Activated CD4-positive, CD25-positive, alpha-beta regulatory T cell (primary cell): ENCODE data around the gene COL28A1.
"Not testable (repeated sequence)": the region's sequence is repeated elsewhere in the genome, so short reads cannot be mapped to it uniquely, and the experiment has no call there.

Experiments
- DNase-seq, 4 experiments: peaks; one replicate each; lab custom pipeline; 2025; lab: John Stamatoyannopoulos, UW

The COL28A1 gene

DNA sequence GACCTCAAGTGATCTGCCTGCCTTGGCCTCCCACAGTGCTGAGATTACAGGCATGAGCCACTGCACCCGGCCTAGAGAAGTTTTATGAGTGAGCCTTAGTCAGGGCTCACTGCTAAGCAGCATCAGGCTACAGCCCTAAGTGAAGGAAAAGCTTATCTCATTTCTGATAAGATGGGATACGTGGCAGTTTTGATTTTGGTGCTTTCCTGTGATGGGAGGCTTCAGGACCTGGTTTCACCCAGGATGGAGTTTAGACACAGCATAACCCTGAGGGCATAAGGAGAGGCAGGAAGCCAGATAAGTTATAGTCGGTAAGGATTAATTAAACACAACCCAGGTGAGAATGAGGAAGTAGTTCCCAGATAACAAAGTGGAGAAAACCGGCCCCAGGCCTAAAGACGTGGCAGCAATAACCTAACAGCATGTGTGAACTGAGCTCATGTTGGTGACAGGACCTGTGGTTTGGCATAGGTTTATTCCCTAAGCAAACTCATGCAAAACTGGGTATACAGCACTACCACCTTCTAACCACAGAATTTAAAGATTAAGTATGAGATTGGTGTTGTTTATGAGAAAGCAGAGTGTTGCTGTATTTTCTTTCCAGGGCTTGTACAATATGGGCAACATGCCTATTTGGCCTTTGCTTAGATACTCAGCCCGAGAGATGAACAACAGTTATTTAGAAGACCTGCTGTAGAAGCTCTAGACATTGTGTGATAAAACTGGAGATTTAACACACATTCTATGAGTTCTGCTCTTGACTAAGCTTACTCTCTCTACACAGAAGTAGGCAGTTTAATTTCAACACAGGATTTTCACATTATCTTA is 119.4 kb downstream of the COL28A1 start:
- no peak for DNase-seq

DNA sequence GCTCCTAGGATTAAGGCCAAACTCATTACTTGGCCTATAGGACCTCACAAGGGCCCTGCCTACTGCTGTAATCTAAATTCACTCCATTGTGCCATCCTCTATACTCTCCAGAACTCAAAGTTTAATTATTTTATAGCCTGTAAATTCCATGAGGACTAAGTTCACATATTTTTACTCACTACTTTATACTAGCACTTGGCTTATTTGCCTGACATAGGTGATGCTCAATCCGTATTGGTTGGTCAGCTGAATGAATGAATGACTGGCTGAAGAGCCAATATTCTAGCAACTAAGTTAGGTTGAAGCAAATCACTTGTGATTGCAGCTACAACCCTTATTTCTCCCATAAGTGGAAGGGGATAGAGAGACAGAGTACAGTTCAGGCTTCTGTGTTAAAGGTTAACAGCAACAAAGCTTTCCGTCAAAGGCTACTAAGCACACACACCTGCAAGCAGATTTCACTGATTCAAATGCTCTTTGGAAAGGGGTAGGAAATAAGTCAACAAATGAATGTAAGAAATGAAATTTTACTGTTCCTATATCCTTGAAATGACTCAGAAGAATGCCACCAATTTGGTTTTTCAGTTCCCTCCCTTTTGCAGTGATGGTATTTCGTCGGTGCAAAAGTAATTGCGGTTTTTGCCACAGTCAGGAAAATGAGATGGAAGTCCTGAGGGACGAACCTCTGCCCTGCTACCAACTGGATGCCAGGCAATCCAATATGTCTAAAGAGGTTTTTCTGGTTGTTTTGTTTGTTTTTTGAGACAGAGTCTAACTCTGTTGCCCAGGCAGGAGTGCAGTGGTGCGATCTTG is 120.7 kb downstream of the COL28A1 start:
- no peak for DNase-seq

DNA sequence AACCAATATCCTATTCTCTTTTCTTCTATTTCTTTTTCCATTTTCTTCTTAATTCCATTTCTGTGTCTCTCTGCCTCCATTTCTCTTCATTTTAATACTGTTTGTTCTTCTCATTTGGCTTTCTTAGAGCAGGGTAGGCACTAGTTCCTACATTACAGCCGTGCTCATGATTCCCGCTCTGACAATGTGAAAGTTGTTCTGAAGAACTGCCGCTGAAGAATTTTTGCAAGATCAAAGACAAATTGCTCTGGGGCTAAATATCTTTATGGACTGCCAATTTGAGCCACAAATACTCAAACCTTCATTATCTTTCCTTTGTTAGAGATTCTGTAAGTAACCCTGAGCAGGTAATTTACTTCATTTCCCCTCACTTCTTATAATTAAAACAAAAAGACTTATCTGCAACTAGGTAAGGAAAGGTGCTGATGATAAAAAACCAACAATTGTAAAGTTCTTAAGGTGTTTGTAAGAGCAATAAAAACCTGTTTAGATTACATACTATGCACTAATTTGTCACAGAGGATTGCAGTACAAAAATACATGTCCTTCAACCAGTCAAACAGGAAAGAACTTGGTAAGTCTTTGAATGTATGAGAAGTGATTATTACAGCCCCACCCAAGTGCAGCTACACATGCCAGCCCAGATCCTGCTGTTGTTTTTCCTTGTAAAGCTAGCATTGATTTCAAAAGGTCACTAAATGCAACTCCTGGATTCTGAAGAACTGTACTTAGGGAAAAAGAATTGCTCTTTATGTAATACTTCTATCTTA is 127.5 kb downstream of the COL28A1 start:
- DNase-seq = no peak

DNA sequence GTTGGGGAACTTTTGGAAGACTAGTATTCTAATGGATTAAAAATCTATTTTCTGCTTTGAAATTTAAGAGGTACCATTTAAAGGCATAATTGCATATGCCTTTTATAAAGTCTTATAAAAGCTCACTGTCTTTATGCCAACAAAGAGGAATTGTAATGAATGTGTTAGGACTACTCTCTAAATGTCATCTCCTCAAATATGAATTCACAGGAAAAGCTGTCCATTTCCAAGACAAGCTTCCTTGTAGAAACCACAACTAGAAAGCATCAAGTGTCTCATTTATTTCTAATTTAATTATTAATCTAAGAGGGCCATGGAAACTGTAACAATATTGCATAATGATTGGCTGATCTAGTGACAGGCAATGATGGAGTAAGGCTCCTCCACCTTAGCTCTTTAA is 130.2 kb downstream of the COL28A1 start:
- no peak for DNase-seq

DNA sequence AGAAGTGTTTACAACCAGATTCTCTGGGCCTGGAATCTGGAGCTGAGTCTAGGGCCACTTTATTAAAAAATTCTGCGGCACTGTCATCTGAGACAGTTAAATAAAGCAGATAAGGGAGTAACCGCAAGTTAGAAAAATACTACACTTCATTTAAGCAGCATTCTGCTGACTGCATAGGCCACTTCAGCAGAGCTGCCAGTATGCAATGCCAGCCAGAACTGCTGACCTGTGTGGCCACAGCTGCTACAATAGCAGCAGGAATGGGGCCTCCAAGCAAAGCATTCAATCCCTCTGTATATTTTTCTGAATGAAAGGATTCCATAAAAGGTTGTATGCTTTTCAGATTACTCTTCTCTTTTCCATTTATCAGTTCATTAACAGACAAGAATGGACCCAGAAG is 136.0 kb downstream of the COL28A1 start:
- no peak for DNase-seq

DNA sequence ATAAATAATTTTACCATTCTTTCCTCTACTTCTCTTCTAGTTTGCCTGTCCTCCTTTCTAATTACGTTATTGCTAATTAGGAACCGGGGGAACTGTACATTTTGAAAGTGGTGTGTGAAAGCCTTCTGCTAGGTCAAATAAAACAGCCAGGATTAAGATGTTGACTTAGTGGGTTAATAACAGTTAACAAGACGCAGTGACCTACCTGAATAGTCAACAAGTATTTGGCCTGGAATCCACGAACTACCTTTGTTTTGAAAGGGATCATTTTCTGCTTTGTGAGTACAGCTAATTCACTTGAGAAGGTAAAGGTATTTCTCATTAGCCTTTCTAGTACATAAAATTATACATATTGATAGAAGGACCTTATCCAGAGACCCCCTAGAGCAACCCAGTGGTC is 139.9 kb downstream of the COL28A1 start:
- no peak for DNase-seq

DNA sequence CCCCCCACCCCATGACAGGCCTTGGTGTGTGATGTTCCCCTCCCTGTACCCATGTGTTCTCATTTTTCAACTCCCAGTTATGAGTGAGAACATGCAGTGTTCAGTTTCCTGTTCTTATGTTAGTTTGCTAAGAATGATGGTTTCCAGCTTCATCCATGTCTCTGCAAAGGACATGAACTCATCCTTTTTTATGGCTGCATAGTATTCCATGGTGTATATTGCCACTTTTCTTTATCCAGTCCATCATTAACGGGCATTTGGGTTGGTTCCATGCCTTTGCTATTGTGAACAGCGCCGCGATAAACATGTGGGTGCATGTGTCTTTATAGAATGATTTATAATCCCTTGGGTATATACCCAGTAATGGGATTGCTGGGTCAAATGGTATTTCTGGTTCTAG is 147.5 kb downstream of the COL28A1 start:
- not testable (repeated sequence) for DNase-seq

DNA sequence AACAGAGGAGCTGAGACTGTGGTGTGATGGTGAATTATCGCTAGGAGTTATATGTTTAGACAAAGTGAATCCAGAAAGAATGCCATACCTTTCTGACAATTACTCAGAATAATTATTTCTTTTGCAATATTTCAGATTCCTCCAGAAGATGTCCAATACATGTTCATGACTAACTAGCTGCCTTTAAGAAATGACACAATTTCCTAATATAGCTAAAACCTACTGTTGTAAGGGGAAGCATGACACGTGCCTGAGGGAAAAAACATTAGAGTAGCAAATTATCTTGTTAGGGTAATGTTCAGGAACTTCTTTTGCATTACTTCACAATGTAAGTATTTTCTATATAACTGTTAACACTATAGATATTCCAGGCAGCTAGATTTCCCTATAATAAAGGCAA is 150.3 kb downstream of the COL28A1 start:
- DNase-seq = no peak

DNA sequence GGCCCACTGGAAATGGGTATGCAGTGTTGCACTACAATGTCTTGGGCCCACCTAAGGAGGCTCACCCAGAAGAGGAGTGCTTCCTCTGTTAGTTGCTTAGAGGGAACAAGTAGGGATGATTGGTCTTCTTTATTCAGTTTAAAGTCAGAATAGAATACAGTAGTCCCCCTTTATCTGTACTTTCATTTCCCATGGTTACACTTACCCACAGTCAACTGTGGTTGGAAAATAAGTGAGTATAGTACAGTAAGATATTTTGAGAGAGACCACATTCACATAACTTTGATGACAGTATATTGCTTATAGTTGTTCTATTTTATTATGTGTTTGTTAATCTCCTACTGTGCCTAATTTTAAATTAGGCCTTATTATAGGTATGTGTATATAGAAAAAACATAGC is 151.4 kb downstream of the COL28A1 start:
- DNase-seq = no peak

DNA sequence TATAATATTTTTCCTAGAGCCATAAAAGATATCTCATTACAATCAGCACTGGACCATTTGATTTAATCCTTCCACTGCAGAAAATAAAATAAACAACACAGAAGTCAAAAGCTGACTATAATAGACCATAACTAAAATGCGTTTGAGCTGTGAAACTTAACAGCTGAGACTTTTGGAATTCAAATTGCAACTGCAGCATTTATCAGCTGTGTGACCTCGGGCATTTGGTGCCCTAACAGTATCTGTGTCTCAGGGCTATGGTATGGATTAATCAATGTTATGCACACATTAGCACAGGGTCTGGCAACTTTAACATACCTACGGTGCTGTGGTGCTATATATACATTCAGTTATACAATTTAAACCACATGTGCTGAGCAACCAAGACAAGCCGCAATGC is 160.1 kb downstream of the COL28A1 start:
- no peak for DNase-seq

DNA sequence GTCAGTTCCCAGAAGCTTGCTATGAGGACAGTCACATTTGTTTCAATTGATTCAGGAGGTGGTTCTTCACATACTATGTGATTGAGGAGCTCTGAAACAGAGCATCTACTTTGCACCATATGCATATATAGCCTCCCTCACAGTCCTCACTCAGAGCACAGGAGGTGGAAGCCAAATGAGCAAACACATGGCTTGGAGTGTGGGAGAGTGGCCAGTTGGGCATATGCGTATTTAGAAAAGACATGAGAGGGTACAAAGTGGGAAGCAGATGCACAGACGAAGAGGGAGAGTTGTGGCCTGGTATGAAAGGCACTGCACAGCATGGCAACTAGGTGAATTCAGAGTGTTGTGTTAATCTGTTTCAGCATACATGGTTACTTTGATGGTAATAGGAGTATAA is 165.6 kb downstream of the COL28A1 start:
- DNase-seq = no peak

DNA sequence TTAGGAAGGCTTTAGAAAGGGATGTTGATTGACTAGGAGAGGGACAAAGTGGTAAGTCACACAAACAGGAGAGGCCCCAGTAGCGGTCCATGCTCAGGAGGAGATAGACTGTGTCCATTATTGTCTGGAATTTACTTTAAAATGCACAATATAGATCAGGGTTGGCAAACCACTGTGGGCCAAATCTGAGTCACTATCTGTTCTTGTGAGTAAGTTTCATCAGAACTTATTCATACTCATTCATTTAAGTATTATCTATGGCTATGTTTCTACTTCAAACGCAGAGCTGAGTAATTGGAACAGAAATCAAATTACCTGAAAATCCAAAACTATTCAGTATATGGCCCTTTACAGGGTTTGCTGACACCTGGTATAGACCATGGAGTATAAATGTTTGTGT is 166.5 kb downstream of the COL28A1 start:
- no peak for DNase-seq

DNA sequence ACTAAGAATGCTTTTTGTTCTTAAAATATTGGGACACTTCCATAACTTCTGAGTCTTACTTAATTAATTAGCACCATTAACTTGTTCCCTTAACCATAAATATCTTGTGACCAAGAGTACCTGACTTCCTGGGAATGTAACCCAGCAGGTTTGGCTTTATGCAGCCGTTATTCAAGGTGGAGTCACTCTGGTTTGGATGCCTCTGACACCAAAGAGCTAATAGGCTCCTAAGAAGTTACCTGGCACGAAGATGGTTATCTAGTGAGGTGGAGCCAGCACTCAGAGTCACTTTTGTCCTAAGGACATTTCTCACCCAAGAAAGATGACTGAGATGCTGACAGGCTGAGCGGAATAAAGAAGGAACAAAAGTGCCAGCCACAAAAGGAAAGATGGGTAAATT is 181.0 kb downstream of the COL28A1 start:
- DNase-seq = no peak

DNA sequence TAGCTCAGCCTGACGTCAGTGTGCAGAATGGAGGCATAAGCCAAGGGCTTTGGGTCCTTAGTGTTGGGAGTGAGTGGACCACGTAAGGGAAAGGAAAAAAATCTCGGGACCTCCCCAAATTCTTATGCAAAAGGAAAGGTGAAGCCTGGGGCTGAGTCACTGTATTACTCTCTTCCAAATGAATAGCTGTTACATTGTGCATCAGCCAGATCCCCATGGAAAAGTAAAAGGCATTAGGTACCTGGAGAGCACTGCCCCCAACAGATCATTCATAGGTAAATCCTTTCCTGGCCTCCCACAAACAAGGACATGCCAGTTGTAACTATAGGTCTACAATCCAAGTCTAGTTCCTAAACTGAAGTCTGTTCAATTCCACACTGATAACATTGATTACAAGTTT is 182.8 kb downstream of the COL28A1 start:
- DNase-seq = no peak

DNA sequence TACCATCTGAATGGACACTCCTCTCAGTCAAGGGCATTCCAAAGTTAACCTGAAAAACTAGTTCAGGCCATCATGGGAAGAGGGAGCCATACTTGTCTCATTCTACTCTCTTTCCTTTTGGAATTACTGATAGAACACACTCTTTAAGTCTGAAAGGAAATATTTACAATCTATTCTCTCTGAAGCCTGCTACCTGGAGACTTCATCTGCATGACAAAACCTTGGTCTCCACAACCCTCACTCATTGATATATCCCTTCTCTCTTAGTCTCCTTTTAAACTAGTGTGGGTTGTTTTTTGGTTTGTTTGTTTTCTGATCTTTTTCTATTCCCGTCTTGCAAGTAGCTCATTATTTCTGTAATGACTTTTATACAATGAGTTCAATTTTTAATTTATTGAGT is 183.8 kb downstream of the COL28A1 start:
- no peak for DNase-seq

DNA sequence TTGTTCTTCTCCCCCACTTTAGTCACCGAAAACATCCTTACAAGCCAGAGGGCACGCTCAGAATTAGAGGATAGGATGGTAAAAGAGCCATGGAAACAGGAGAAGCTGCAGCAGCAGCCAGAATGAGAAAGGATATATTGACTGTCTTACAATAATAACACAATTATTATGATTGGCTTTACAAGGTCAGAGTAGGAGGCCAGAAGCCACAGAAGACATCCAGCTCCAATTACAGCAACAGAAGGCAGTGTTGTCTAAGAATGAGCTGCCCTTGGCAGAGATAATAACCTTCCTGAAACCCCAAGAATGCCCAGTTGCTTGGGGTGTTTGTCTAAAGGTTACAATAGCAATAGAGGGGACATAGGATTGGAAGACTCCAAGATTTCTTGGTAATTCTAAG is 184.5 kb downstream of the COL28A1 start:
- no peak for DNase-seq

DNA sequence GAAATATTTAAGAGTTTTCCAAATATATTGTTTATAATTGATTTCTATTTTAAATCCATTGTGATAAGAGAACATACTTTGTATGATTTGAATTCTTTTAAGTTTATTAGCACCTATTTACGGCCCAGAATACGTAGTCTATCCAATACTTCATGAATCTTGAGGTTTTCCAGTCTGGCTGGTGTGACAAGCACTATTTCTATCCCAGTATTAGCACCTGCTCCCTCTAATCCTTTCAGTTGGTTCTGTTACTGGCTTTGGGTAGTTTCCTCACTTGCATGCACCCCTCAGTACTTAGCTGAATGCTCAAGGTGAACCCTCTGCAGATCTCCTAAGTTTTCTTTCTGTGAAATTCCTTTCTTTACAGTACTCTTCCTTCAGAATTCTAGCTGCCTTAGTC is 186.5 kb downstream of the COL28A1 start:
- no peak for DNase-seq

DNA sequence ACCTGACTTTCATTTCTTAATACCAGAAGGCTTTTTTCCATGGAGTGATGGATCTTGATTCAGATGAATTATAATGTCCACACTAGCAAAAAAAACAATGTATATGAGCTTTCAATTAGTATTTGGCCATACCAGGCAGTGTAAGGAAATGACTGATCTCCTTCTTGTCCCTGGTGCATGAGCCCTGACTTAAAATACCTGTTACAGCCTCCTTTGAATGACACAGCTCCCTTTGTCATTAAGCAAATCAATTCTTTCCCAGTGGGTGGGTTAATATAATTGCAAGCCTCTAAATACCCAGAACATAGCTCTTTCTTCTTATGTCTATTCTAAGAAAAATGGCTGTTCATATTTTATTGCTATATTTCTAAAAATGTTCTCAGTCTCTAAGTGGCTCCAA is 188.6 kb downstream of the COL28A1 start:
- no peak for DNase-seq

DNA sequence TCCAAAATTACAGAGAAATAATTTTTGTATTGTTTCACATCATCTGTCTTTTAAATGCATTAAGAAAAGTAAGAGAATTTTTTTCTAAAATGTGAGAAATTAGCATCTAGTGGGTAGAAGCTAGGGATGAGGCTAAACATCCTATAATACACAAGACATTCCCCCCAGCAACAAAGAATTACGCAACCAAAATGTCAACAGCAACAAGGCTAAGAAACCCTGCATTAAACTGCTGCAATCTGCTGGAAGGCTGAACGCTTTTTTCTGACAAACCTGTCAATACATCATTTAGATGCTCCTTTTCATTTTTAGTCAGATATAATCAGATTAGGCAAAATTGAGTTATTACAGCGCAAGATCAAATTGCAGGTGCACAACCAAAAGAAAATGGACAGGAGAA is 191.1 kb downstream of the COL28A1 start:
- DNase-seq = no peak

DNA sequence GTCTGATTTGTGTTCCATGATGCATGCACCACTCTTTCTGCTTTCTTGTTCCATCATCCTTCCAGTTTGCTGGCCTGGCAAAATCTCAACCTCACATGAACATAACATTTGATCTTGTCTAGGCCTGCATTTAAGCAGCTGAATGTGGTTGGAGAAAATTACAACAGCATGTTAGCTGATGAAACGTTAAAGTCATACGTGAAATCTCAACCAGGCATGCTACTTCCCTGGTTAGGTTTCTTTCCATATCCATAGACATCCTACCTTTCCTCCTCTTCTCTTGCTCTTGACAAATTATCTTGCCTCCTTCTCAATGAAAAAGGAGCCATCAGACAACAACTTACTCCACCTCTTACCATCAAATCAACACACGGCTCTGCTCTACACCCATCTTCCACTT is 199.8 kb downstream of the COL28A1 start:
- no peak for DNase-seq

DNA sequence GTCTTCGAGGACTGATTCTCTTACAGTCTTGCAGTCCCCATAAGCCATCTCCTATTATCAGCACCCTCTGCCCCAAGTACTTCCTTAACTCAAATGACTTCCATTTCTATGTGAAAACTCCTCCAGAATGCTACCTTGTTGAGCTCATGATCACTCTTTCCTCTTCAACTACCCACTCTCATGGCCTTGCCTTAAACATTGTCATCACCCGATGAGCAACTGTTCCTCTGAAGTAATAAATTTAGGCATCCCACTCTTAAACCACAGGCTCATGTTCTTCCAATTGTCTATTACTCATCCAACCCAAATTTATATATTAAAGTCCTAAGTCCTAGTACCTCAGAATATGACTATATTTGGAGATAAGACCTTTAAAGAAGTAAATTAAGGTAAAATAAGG is 200.5 kb downstream of the COL28A1 start:
- DNase-seq = no peak

DNA sequence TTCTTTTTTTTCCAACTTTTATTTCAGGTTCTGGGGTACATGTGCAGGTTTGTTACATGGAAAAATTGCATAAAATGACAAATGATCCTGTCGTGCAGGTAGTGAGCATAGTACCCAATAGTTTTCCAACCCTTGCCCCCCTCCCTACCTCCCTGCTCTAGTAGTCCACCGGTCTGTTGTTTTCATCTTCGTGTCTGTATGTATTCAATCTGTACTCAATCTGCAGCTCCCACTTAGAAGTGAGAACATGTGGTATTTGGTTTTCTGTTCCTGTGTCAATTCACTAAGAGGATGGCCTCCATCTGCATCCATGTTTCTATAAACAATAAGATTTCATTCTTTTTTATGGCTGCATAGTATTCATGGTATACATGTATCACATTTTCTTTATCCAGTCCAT is 202.1 kb downstream of the COL28A1 start:
- no peak for DNase-seq

DNA sequence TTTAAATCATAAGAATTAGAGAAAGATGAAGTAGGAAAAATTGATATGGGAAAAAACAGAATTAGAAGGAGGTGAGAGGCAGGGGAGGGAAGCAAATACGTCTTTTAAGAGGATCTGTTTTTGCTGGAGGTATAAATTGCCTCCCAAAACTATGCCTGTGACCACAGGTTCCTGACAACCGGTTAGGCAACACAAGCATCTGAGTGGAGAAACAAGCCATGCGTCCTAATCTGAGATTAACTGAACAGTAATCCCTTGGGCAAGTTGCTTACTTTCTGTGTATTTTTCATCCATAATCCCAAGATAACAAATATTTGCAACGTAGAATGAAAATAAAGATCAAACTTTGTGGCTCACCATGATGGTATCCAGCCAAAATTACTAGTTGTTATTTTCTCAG is 204.2 kb downstream of the COL28A1 start:
- DNase-seq = no peak
